ENCODE results near the gene CCSER2. TPM values are rescaled to one million over a fixed set of nuclear protein-coding genes. Genes with fewer than 3 reads are reported as not detected.

Gene CCSER2
- total RNA-seq, 6 experiments from 2014 or later, result 18.2 to 28.8 (median 25.9) TPM

DNA sequence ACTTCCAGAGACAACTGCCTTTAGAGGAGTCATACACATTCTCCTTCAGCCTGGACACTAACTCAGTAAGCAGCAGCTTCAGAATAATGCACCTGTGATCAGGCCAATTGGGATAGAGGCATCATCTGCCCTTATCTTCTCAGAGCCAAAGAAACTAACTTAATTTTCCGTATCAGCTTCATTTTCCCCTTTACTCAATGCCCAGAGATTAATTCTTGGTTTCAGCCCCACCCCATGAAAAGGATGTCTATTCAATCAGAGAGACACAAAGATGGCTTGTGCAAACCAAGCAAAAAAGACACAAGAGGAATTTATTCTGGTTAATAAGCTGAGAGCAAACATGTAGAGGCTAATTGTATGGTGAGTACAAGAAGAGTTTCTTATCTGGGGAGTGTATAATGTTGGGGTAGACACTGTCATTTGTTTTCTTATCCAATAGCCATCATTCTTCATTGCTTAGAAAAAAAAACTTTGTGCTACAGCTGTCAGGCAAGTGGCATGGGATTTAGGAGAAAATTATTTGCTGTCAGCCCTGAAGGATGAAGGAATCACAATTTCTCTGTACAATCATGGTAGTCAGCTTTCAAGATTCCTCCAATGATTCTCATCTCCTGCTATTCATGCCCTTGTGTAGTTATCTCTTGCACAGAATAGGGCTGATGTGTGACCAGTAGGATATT, 38.7 kb upstream of the CCSER2 start:
- Histone ChIP-seq H3K27me3 (no peaks in the 10 kb centered on the region), H3K9me3 (no peaks in the 10 kb centered on the region), H3K4me3 (no peak overlapping the region), H3K4me1 (no peaks in the 10 kb centered on the region), H3K36me3 (no peaks in the 10 kb centered on the region), H3K27ac (no peak overlapping the region)
- no peak for ATAC-seq
- DNase-seq, result no peak
- intact Hi-C loops (cut with DNase I), result no loop called here
- no peak for TF ChIP-seq POLR2A (IDR thresholded peaks at IDR 0.05)
- TF ChIP-seq, protein P1, sequence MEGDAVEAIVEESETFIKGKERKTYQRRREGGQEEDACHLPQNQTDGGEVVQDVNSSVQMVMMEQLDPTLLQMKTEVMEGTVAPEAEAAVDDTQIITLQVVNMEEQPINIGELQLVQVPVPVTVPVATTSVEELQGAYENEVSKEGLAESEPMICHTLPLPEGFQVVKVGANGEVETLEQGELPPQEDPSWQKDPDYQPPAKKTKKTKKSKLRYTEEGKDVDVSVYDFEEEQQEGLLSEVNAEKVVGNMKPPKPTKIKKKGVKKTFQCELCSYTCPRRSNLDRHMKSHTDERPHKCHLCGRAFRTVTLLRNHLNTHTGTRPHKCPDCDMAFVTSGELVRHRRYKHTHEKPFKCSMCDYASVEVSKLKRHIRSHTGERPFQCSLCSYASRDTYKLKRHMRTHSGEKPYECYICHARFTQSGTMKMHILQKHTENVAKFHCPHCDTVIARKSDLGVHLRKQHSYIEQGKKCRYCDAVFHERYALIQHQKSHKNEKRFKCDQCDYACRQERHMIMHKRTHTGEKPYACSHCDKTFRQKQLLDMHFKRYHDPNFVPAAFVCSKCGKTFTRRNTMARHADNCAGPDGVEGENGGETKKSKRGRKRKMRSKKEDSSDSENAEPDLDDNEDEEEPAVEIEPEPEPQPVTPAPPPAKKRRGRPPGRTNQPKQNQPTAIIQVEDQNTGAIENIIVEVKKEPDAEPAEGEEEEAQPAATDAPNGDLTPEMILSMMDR (IDR thresholded peaks at IDR 0.05), result no peak
- 62% methylated on average over 1 of the region's 1 CpG for WGBS (ENCODE audit: insufficient coverage, low coverage, low lambda C conversion rate, missing lambda C conversion rate)

- Histone ChIP-seq H3K9me3 (no peaks in the 10 kb centered on the region), H3K4me3 (no peak overlapping the region), H3K27me3 (no peaks in the 10 kb centered on the region), H3K27ac (no peak overlapping the region), H3K36me3 (no peaks in the 10 kb centered on the region), H3K4me1 (no peaks in the 10 kb centered on the region)
- no peak for TF ChIP-seq POLR2A (IDR thresholded peaks at IDR 0.05)
- TF ChIP-seq, protein P1 (IDR thresholded peaks at IDR 0.05), result no peak
- ATAC-seq, result peak in 3 of 4 donors; percentile 37 to 54 (median 51)
- no peak for DNase-seq
- WGBS (ENCODE audit: insufficient coverage, low coverage, low lambda C conversion rate, missing lambda C conversion rate), result 26% methylated on average over 3 of the region's 3 CpGs
- intact Hi-C loops (cut with DNase I), result no loop called here
Measured at GRCh38 chr10:84290235-84290634, 38.2 kb upstream of the CCSER2 start.

DNA sequence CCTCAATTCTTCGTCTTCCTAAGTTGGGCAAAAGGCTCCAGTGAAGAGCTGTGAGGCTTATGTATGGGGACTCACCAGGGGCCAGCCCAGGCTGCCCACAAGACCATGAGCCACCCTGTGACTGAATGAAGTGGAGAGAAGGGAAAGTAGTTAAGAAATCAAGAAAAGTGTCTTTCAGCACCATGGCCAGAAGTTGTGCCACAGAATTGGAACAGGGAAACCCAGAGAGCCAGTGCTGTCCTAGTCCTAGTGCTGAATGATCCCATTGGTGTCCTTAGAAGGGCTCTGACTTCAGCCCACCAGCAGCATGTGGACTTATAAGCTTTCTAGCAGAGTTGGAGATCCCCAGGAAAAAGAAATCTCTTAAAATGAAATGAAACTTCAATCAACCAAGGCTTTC, 37.0 kb upstream of the CCSER2 start:
- DNase-seq, result no peak
- no peaks in the 10 kb centered on the region for H3K36me3 ChIP-seq
- no peaks in the 10 kb centered on the region for H3K4me1 ChIP-seq
- no peaks in the 10 kb centered on the region for H3K27me3 ChIP-seq
- TF ChIP-seq, protein P1 (IDR thresholded peaks at IDR 0.05), result no peak
- no peak for TF ChIP-seq POLR2A (IDR thresholded peaks at IDR 0.05)
- intact Hi-C loops (cut with DNase I), result no loop called here
- no peak overlapping the region for H3K4me3 ChIP-seq
- 31% methylated on average over 1 of the region's 1 CpG for WGBS (ENCODE audit: insufficient coverage, low coverage, low lambda C conversion rate, missing lambda C conversion rate)
- H3K27ac ChIP-seq, result no peak overlapping the region
- no peaks in the 10 kb centered on the region for H3K9me3 ChIP-seq
- peak in 3 of 4 donors; percentile 26 to 57 (median 49) for ATAC-seq

- intact Hi-C loops (cut with DNase I), result no loop called here
- WGBS (ENCODE audit: insufficient coverage, low coverage, low lambda C conversion rate, missing lambda C conversion rate), result 76% methylated on average over 2 of the region's 2 CpGs
Measured at GRCh38 chr10:84292502-84292901, 35.9 kb upstream of the CCSER2 start.

More at GRCh38 chr10:84292502-84292901, 35.9 kb upstream of the CCSER2 start:
- H3K4me1 ChIP-seq, result no peaks in the 10 kb centered on the region
- no peak for TF ChIP-seq POLR2A (IDR thresholded peaks at IDR 0.05)
- TF ChIP-seq, protein P1 (IDR thresholded peaks at IDR 0.05), result no peak
- H3K9me3 ChIP-seq, result no peaks in the 10 kb centered on the region
- no peaks in the 10 kb centered on the region for H3K27me3 ChIP-seq
- no peak overlapping the region for H3K27ac ChIP-seq
- ATAC-seq, result no peak
- H3K36me3 ChIP-seq, result no peaks in the 10 kb centered on the region
- DNase-seq, result no peak
- no peak overlapping the region for H3K4me3 ChIP-seq

All from right lobe of liver (tissue), 6 donors.